CD4-positive, alpha-beta T cell treated with Interleukin-6 at 100 ng/mL for 8 hours (primary cell): ENCODE results near the gene WDR11.
"Not testable (repeated sequence)": the region's sequence is repeated elsewhere in the genome, so short reads cannot be mapped to it uniquely, and the experiment has no call there.

ENCODE experiments used
- DNase-seq: peaks from one replicate; pipeline ENCODE4 v3.0.0-alpha.2; 2020; ENCODE audit warnings: mixed read lengths, low spot score

The WDR11 gene

DNA sequence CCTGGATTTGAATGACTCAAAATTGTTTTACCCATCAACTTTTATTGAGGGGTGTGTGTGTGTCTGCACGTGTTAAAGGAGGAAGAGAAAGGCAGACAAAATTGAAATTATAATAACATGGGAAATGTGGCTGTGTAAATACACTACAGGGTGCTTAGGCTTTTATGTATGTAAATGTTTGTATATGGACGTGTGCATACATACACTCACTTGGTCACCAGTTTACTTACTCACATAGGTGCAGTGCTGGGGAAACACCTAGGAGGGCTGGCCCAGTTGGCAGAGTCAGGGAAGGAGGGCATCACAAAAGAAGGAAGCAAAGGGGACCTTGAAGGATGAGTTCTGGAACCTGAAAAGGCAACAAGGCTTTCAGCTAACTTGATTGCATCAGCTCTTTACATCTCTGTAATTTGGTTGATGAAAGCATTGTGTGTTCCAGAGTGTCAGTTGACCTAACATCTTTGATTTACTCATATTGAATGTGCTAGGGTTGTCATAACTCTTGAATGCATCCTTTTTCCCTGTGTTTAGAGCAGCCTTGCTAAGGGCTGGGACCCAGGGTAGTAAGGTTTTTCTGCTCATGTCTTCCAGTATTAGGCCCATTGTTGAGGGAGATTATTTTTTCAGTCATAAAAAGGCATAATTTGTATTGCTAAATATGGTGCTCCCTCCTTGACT is 10.2 kb downstream of the WDR11 start:
- DNase-seq = no peak

DNA sequence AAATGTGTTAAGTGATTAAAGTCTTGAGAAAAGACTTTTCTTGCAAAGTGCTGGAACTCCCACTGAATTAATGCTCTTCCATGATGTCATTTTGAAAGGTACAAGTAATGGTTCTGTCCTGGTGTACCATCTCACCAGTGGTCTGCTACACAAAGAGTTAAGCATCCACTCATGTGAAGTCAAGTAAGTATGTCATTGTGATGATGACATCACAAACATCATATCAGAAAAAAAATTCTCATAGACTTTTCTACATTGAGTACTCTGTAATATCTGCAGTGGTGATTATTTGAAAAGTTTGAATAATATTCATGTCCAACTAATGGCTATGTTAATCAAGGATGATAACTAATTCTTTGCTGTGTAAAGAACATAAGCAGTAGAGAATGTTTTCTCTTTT is 22.6 kb downstream of the WDR11 start:
- no peak for DNase-seq

- DNase-seq = no peak
These were observed 31.9 kb downstream of the WDR11 start for GRCh38 chr10:120883071-120883470.

- no peak for DNase-seq
These were observed 36.3 kb downstream of the WDR11 start for GRCh38 chr10:120887482-120887881.

DNA sequence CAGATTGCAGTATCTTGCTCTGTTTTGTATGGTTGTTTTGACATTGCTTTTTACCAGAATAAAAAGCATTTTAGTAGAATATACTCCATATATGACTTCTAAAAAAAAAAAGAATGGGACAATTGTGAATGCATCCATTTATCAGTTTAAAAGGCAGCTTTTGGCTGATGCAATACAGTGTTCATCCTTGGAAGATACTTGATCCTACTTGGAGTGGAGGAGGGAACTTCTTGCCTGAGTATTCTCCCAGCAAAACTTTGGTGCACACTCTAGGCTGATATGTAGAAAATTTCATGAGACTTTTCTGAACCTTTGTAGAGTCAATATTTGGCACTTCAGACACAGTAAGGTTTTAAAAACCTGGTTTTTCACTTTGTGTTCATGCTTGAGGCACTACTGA is 40.2 kb downstream of the WDR11 start:
- no peak for DNase-seq

DNA sequence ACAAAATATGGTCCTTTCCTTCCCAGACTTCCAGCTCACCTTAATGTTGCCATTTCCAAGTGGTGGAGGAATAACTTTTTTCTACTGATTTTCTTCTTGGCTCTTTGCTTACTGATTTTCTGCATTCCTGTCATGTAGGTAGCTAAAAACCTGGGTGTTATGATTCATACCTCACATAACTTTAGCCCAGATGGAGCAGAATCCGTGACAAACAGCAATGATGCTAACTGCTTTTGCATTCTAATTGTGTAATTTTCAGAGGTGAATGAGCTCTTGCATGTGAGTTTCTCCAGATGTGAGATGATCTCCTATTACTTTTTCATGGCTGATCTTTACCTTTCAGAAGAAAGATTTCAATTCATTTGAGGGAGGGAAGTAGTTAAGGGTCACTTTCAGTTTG is 43.4 kb downstream of the WDR11 start:
- DNase-seq = no peak

DNA sequence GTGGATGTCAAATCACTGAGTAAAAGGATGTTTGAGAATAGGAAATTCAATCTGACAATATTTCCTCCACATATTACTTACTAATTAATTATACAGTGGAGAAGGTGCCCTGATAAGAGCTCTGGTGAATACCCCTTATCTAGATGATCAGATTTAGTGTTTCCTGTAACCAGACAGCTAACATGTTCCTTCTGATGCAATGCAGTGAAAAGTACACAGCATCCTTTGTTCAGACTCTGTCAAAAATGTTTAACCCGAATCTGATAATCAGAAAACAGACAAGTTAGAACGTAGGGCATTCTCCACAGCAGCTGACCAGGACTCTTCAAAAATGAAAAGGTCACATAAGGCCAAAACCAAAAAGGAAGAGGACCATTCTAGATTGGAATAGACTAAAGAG is 46.2 kb downstream of the WDR11 start:
- DNase-seq = no peak

DNA sequence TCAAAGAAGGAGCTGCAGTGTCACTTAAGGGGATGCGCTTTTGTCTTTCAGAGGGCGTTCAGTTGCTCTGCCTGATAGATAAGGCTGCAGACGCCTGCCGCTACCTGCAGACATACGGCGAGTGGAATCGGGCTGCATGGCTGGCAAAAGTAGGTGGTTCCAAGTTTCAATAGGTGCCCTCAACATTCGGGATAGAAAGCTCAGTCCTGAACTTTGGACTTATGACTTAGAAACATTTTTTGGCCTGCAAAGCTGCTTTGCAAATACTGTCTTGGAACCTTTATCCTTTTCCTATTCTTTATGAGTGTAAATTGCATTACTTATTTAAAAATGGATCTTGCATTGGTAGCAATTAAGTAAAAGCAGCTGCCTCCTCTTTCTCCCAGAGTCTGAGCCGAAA is 54.1 kb downstream of the WDR11 start:
- no peak for DNase-seq

- no peak for DNase-seq
These were observed 66.5 kb downstream of the WDR11 start for GRCh38 chr10:120917521-120918250.

- DNase-seq = not testable (repeated sequence)
These were observed 72.7 kb downstream of the WDR11 start for GRCh38 chr10:120923886-120924285.

- no peak for DNase-seq
These were observed 75.4 kb downstream of the WDR11 start for GRCh38 chr10:120926611-120927010.

DNA sequence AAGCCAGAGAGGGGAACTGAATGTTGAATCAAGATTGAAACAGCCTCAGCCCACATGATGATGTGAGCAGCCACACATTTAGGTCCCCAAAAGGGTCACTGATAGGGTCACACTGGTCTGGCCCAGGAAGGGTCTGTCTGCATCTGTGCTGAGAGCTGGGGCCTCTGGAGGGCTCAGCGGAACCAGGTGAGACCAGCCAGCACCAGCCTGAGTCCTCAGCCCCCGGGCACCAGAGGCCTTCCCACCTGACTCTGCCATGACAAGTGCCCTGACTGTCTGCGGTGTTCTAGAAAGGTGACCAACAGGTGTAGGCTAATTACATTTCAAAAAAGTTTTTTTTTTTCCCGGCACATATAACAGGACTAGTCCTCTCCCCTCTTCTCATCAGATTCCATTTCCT is 76.2 kb downstream of the WDR11 start:
- DNase-seq = no peak

- no peak for DNase-seq
These were observed 78.0 kb downstream of the WDR11 start for GRCh38 chr10:120929166-120929565.

- DNase-seq = no peak
These were observed 80.3 kb downstream of the WDR11 start for GRCh38 chr10:120931423-120931822.

GRCh38 chr10:120931999-120932398 is 80.8 kb downstream of the WDR11 start:
- no peak for DNase-seq

- no peak for DNase-seq
These were observed 87.7 kb downstream of the WDR11 start for GRCh38 chr10:120938822-120939221.

- DNase-seq = no peak
These were observed 89.2 kb downstream of the WDR11 start for GRCh38 chr10:120940299-120940900.

- no peak for DNase-seq
These were observed 90.3 kb downstream of the WDR11 start for GRCh38 chr10:120941501-120941900.

DNA sequence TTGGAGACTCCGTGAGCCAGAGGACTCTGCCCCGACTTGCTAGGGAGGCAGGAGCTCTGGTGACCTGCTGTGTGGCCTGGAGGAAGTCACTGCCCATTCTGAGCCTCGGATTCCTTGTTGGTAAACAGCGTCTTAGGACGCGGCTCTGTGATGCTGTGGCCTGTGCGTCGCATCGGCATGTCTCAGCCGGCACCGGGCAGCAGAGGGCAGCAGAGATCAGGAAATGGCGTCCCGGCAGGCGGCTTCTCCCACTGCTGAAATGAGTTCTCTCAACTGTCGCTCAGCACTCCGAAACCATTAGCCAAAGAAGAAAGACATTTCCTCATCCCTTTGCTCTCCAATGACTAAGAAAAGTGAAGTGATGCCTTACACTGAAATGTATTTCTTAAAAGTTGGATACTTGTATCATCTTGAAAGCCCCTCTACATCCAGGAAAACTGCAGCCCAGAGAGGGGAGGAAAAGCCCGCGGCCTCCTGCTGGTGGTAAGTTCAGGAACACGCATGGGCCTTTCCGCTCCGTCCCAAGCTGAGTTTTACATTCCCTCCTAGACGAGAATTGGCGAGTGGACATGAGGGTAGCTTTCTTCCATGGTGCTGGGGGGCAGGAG is 91.7 kb downstream of the WDR11 start:
- peak; percentile 61 for DNase-seq

GRCh38 chr10:120943542-120943941 is 92.4 kb downstream of the WDR11 start:
- DNase-seq = no peak

DNA sequence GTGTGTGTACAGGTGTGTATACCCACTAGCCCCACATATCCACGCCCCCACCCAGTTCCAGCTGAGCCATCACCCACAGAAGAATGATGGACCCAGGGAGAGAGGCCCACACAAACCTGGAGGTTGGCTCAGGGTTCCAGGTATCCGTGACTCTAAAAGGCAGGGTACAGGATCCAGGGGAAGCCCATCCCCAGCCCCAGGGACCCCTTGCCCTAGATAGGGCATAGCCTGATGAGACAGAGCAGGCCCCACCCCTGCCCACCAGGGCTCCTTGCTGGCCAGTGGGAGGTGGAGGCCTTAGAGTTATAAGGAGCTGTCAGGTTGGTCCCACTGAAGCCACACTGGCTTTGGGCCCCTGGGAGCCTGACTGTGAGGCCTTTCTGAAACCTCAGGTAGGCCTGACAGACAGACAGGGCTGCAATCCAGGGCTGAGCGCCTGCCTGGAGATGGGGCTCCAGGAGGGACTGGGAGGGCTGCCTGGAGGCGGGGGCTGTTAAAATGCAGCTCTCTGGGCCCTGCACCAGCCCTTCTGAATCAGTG is 93.5 kb downstream of the WDR11 start:
- DNase-seq = no peak

DNA sequence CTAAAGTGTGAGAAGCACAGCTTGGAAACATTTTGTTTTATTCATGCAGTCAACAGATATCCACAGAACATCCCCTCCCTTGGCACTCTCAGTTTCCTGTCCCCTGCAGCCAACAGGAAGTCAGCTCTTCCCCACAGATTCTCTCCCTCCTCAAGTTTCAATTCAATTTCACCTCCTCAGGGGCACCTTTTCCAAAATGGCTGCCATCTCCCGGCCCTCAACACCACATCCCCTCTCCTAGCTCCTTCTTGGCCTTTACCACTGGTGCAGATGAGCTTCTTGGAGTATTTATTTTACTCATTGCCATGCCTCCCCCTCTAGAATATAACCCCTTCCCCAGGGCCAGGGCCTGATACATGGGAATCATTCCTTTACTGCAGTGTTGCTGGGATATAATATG is 94.0 kb downstream of the WDR11 start:
- no peak for DNase-seq

- no peak for DNase-seq
These were observed 94.7 kb downstream of the WDR11 start for GRCh38 chr10:120945801-120946302.
